Measurements from ENCODE around the gene MSX1.

DNA sequence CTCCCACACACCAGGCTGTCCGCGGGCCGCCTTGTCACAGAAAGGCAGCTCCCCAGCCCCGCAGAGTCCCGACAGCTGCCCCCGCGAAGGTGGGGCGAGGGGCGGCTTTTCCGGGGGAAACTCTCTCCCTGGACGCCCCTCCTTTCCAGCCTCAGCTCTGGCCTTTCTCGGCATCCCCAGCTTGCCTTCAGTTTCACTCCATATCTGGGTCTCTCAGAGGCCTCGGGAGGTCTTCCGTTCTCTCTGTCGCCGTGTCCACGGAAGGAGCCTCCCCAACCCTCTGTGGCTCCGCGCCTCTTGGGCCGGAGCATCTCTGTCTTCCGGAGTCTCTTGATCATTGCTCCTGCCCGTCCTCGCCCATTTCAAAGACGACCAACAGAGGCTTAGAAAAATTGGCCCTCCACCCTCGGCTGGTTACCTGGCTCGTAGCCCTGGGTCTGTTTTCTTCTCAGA lies 6.1 kb upstream of the MSX1 start:
- TF ChIP-seq, protein P1, sequence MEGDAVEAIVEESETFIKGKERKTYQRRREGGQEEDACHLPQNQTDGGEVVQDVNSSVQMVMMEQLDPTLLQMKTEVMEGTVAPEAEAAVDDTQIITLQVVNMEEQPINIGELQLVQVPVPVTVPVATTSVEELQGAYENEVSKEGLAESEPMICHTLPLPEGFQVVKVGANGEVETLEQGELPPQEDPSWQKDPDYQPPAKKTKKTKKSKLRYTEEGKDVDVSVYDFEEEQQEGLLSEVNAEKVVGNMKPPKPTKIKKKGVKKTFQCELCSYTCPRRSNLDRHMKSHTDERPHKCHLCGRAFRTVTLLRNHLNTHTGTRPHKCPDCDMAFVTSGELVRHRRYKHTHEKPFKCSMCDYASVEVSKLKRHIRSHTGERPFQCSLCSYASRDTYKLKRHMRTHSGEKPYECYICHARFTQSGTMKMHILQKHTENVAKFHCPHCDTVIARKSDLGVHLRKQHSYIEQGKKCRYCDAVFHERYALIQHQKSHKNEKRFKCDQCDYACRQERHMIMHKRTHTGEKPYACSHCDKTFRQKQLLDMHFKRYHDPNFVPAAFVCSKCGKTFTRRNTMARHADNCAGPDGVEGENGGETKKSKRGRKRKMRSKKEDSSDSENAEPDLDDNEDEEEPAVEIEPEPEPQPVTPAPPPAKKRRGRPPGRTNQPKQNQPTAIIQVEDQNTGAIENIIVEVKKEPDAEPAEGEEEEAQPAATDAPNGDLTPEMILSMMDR (IDR thresholded peaks at IDR 0.05; ENCODE audit: low read depth, low read length, missing input control) = no peak
- TF ChIP-seq EGR1 (IDR thresholded peaks at IDR 0.05; ENCODE audit: low read depth in 2 of 2) (no peak), RAD21 (IDR thresholded peaks at IDR 0.05) (no peak), SP1 (IDR thresholded peaks at IDR 0.05) (no peak)
- TF ChIP-seq, protein P2, sequence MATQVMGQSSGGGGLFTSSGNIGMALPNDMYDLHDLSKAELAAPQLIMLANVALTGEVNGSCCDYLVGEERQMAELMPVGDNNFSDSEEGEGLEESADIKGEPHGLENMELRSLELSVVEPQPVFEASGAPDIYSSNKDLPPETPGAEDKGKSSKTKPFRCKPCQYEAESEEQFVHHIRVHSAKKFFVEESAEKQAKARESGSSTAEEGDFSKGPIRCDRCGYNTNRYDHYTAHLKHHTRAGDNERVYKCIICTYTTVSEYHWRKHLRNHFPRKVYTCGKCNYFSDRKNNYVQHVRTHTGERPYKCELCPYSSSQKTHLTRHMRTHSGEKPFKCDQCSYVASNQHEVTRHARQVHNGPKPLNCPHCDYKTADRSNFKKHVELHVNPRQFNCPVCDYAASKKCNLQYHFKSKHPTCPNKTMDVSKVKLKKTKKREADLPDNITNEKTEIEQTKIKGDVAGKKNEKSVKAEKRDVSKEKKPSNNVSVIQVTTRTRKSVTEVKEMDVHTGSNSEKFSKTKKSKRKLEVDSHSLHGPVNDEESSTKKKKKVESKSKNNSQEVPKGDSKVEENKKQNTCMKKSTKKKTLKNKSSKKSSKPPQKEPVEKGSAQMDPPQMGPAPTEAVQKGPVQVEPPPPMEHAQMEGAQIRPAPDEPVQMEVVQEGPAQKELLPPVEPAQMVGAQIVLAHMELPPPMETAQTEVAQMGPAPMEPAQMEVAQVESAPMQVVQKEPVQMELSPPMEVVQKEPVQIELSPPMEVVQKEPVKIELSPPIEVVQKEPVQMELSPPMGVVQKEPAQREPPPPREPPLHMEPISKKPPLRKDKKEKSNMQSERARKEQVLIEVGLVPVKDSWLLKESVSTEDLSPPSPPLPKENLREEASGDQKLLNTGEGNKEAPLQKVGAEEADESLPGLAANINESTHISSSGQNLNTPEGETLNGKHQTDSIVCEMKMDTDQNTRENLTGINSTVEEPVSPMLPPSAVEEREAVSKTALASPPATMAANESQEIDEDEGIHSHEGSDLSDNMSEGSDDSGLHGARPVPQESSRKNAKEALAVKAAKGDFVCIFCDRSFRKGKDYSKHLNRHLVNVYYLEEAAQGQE (IDR thresholded peaks at IDR 0.05) = no peak

Measured in liver (tissue), 3 donors.